NOMO-1 treated with dmso at 0.1 percent for 144 hours (cell line): ENCODE measurements around the gene CFAP47.
"Not testable (repeated sequence)": the region's sequence is repeated elsewhere in the genome, so short reads cannot be mapped to it uniquely, and the experiment has no call there.

ENCODE experiments used
- DNase-seq: peaks from one replicate; lab custom pipeline; 2025; ENCODE audit not compliant: unreplicated experiment; lab: John Stamatoyannopoulos, UW

The CFAP47 gene, protein sequence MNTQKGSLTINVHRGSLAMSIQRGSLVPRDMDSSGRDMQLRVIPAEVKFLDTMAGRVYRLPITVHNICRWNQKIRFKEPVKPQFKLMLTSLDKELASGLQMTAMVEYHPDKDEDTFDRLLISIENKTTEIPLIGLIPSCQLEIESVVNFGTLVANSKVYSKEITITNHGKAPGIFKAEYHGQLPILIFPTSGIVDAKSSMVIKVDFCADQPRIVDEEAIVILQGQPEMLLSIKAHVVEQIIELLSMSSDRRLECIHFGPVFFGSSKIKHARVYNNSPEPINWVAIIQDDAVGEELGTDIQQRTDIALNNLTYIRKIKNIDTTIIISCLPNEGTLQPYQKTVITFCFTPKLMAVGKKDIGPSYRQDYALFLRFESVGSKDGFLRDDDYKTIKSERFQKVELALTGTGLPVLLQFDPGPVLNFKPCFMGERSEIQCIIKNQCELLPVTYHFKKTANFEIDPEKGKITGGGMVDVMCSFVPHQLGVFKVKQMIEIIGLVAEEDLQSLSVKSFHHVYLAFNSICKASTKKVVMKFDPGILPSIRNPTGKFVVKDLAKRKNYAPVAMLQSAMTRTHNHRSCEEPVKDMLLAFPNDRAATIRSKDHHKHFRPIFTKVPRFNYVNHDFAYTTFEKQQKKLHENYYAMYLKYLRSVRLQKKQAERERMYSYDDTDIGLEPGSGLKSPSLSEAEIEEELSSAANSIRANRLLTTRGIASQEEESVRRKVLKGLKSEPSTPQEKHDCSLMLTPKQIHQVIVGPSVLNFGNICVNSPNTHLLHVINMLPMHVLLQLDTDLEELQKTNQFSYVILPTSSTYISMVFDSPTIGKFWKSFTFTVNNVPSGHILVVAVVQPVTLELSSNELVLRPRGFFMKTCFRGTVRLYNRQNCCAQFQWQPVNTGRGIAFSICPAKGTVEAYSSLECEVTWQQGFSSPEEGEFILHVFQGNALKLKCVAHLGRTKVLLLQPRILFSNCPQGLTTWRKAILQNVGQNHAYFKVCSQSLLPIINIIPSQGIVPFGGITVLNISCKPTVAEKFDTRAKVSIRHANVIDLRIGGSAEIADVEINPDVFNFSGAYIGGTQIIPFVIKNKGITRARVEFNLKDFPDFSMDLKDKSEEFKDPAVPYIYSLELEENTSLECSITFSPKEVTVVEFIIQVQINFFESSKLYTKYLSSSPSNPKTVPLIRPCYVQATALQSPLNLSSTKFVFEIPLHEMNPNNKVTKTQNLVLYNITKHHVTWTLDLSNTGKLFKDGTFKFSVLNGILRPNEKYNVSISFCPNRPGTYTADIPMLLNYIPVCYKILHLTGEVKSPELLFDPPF (N-terminal part only)

DNA sequence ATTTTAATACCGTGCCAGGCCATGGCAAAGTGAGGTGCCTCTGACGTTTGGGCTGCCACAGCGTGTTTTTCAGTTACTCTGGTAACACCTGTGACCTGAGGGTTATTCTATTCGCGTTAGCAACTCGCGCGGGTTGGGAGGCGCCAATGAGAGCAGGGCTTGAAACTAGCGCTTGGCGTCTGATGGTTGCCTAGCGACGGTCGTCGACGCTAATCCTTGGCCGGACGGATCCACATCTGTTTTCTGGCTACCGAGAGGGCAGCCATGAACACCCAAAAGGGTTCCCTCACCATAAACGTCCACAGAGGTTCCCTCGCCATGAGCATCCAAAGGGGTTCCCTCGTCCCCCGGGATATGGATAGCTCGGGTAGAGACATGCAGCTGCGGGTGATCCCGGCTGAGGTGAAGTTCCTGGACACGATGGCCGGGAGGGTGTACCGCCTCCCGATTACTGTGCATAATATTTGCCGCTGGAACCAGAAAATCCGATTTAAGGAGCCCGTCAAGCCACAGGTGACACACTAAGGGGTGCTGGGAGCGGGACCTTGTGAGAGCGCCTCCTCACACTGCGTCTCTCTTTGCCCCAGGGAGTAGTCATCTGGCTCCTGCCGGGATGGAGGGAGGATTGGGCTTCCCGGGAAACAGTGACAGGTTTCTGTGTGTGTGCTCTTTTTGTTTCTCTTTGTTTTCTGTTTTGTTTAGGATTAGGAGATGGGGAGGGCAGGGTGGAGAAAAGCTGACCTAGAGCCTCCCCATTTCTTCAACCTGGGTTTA, at the start of gene CFAP47:
TSS of gene CFAP47 (plus strand) at position 199 of the 774 bp plus-strand sequence. CDS start at position 265, 66 bp downstream.
- DNase-seq = no peak

DNA sequence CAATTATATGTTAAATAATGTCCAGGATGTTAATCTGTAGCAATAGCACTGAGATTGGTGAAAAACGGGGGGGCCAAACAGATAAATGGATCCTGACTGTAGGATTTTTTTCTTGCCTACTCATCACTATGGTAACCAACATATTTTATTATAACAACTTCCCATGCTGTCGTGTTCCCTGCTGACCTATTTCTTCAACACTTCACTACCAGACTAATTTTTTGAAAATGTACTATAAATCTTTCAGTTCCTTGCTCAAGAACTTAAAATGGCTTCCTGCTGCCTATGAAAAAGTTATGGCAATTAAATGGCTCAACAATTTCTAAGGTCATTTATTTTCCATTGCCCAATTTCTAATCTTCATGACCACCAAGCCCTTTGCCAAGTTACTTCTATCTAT, 38.9 kb upstream of the CFAP47 start:
- DNase-seq = no peak

DNA sequence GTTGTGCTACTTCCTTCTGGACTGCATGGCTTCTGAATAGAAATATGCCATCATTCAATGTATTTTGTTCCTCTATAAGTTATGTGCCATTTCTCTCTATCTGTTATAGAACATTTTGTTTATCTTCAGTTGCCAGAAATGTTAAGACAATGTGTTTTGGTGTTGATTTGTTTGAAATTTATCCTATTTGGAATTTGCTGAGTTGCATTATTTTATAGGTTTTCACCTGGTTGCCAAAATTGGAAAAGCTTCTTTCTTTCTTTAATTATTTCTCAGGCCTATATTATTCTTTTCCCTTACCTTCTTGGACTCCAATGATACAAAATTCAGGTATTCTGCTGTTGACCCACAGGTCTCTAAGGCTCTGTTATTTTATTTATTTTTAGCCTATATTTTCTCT, 33.4 kb upstream of the CFAP47 start:
- DNase-seq = no peak

DNA sequence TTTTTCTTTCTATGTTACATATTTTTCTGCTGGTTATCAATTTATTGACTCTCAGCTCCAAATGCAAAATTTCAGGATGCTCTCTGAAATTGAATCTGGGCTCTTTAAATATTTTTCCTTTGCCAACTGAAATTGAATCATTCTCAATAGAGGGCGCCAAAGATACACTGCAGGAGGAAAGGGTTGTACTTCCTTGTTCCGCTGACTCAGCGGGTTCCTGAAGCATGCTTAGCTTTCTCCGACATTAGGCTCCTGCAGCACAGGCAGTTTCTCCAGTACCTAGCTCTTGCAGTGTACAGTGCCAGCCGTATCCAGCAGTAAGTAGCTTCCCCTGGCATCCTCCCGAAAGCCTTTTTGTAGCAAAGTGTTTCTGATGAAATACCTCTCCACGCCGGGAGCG, 28.8 kb upstream of the CFAP47 start:
- peak; percentile 39 for DNase-seq

DNA sequence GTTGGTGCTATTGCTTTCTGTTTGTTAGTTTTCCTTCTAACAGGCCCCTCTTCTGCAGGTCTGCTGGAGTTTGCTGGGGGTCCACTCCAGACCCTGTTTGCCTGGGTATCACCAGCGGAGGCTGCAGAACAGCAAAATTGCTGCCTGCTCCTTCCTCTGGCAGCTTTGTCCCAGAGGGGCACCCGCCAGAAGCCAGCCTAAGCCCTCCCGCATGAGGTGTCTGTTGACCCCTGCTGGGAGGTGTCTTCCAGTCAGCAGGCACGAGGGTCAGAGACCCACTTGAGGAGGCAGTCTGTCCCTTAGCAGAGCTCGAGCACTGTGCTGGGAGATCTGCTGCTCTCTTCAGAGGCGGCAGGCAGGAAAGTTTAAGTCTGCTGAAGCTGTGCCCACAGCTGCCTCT, 67.3 kb downstream of the CFAP47 start:
- DNase-seq = not testable (repeated sequence)

DNA sequence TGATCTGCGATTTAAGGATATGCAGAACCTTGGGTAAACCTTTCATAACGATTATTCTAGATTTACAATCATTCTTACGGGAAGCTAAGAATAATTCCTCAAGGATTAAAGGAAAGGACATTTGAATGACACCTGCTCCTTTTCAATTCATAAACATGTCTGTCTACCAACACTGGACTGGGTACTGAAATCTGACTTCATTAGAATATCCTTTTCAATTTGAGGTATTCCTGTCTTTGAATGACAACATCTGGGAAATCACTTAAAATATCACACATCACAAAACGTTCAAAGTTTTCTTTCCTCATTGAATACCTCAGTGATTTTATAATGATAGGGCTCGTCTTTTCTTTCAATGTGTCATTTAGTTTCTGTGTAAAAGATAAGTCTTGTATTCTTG, 87.7 kb downstream of the CFAP47 start:
- DNase-seq = no peak

DNA sequence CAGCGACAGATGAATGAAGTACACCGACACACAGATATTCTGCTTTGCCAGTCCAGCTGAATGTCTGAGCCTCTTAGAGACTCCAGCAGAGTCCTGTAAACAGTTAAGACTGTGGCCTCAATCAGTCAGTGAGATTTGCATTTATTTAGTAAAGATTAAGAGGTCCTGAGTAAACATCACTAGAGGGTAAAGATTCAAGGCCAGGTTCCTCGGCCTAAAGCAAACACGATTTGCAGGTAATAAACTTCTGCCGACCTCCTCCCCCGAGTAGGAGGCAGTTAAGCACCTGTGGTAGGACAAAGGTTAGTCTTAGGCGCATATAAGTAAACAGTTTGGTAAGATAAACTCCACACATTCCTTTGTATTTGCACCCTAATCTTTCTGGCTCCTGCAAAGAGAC, 99.6 kb downstream of the CFAP47 start:
- DNase-seq = no peak

DNA sequence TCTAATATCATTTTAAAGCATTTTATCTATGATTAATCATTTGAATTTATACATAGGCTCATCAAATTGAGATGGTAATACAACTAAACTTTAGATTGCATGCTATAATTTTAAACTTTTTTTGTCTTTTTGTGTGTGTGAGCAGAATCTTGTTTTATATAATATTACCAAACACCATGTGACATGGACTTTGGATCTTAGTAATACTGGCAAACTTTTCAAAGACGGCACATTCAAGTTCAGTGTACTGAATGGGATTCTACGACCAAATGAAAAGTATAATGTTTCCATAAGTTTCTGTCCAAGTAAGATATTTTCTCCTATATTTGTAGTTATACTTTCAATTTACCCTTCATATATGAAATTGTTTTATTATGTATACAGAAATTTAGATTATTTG, 116.0 kb downstream of the CFAP47 start:
- no peak for DNase-seq

DNA sequence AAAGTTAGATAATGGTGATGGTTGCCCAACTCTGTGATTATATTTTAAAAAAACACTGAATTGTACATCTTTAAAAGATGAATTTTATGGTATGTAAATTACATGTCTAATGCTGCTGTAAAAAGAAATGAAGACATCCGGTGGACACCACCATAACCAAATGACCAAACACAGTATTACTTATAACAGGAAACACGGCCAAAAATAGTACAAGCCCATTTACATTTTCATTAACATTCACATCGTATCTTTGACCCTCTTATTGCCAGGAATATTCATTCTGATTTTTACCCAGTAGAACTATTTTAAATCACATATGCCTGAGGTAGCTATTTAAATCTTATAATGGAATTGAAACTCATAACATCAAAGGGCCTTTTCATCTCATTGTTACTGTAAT, 143.2 kb downstream of the CFAP47 start:
- DNase-seq = no peak

DNA sequence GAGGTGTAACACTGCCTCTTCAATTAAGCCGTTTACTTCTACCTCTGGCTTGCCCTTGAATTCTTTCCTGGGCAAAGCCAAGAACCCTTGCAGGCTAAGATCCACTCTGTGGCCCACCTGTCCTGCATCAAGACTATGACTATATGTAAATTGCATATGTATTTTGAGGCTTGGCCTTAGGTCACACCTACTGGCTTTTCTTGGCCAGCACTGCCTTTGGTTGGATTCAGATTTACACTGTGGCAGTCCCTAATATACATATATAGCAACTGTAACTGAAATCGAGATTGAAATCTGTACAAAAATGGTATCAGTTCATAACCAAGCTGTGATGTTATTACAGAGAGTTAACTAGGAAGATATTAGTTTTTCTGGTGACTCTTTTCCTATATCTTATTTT, 151.5 kb downstream of the CFAP47 start:
- DNase-seq = no peak

DNA sequence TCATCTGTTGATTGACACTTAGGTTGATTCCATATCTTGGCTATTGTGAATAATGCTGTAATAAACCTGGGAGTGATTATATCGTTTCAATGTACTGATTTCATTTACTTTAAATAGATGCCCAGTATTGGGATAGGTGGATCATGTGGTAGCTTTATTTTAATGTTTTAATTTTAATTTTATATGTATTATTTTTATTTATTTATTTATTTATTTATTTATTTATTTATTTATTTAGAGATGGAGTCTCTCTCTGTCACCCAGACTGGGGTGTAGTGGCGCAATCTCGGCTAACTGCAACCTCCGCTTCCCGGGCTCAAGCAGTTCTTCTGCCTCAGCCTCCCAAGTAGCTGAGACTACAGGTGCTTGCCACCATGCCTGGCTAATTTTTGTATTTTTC, 155.5 kb downstream of the CFAP47 start:
- DNase-seq = not testable (repeated sequence)

DNA sequence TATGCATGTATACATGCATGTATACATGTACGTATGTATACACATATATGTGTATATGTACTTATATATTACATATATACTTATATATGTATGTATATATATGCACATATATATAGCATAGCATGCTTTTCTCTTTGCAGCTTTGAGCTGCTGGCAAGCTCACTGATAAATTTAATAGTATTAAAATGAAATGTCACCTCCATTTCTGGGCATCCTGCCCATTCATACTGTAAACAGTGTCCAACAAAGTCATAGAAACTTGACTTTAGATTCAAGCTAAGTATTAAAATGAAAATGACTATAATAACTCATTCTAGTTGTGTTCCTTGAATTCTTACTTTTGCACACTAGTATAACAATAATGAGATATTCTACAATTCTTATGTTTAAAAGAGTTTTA, 163.7 kb downstream of the CFAP47 start:
- no peak for DNase-seq

DNA sequence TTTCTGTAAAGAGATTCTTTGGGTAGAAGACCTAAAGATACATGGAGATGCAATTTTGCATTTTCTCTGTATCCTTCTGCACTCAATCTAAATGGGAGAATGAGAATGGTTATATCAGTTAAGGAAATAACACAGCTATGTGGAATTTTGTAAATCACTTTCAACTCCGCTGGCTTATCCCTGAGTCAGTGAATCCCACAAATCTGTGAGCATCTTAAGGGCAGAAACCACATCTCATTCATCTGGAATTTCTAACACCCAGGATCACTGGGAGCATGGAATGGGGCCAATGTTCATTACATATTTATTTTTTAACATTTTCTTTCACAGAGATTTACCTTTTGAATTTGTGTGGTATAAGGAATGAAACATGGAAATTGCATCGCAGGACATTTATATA, 167.8 kb downstream of the CFAP47 start:
- DNase-seq = no peak

DNA sequence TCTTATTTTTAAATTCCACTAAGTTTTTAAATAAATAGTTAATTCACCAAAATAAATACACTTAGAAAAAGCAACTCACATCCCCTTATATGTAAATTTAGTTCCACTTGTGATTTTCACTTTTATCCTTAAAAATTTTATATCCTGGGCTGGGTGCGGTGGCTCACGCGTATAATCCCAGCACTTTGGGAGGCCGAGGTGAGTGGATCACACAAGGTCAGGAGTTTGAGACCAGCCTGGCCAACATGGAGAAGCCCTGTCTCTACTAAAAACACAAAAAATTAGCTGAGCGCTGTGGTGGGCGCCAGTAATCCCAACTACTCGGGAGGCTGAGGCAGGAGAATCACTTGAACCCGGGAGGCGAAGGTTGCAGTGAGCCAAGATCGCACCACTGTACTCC, 169.4 kb downstream of the CFAP47 start:
- DNase-seq = not testable (repeated sequence)

DNA sequence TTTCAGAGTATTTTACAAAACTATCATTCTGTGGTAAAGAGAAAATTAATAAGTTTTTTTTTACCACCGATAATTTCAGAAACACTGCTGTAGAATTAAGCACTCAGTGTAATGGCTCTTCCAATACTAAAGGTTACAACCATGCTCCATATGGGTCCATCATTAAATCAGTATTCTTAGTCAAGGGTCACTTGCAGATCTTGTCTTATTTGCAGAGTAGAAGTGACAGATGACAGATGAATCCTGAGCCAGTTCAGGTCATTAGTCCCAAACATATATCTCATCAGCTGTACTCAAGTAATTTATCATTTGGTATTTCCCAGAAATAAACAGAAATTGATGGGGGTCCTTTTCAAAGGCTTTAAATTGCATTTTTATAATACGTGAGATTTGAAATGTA, 182.9 kb downstream of the CFAP47 start:
- no peak for DNase-seq

DNA sequence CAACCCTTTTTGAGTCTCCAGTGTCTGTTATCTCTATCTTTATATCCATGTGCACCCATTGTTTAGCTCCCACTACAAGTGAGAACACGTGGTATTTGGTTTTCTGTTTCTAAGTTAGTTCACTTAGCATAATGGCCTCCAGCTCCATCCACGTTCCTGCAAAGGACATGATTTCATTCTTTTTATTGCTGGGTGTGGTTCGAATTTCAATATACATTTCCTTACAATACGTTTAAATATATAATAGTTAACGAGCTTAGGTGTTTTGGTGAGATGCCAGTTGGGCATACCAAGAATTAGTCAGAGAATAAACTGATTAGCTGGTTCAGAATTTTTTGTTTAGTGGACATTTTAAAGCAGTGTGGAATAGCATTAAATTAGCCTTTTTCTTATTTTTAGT, 196.7 kb downstream of the CFAP47 start:
- no peak for DNase-seq

DNA sequence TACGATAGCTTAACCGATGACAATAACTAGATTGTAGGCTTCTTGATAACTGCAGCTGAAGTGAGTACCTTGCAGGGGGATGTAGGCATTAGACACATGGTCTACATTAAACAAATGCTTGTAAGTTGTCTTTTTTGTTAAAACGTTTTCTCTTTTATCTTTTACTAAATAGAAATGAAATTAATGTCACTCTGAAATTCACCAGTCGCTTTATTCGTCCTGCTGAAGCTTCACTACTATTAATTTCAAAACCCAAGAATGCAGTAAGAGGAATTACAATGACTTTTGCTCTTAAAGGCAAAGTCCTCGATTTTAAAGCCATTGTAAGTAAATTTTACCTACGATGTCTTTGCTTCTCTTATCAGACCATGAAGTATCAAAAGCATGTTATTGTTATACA, 239.7 kb downstream of the CFAP47 start:
- no peak for DNase-seq

DNA sequence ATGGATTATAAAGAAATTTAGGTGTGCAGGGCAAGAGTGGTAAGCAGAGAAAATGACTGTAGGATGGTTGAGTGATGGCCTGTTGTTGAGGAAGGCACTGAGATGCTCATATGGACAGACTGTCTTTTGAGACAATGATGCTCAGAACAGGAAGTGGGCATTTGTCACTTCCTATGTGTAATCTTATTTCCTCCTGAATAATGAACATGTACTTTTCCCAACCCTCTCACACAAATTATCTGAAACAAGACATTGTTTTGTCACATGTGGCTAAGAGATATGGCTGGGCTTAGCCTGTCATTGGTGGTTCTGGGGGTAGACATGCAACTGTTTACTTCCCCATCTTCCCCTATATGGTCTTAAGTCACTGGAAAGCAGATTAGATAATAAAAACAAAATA, 240.5 kb downstream of the CFAP47 start:
- peak; percentile 2 for DNase-seq

DNA sequence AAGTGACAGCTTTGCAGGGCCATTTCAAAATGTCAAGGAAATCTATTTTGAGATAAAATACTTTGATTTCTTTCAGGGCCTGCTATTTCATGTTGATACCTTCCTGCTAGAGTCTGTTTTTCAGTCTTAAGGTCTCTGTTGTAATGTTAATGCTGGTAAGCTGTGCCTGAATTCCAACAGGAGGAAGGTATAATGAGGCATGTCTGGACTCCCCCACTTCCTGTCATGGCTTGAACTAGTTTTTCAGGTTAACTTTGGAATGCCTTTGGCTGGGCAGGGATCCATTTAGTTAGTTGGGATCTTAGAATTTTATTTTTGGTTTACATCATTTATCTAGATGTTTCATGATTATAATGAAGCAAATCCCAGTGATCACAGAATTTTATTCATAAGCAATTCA, 279.0 kb downstream of the CFAP47 start:
- DNase-seq = no peak

DNA sequence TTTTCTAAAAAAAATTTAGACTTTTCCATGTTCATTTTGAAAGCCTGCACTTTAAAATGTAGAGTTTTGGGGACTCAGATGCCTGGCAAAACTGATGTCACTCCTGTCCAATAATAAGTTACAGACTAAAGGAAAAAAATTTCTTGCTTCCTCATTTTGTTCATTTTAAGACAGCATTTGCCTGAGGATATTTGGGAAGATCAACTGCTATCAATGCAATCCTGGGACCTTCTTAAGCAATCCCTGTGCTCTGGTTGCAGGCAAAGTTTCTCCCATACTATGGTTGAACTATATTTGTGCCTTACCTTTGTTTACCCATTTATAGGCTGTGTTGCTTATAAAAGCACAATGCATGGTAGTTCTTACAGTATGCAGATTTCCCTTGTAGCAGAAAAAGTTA, 280.4 kb downstream of the CFAP47 start:
- peak; percentile 48 for DNase-seq

DNA sequence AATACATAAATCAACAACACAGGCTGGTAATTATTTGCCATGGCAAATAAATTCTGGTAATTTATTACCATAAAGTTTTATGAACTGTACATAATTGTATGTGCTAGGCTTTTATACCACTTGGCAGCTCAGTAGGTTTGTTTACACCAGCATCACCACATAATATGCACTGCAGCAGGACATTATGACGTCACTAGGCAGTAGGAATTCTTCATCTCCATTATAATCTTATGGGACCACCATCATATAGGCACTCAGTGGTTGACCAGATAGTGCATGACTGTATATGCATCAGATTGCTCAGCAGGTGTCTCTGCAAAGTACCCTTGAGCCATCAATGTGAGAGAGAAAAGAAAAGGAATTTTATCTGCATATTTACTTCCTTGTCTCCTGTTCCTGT, 295.4 kb downstream of the CFAP47 start:
- DNase-seq = no peak
